HepG2 (cell line): ENCODE results near the gene DYRK1B.

Experiments used
- ZNF790 ChIP-seq: sonication (generic); formaldehyde crosslinking; IDR thresholded peaks from 2 replicates; pipeline ENCODE4 v1.8.0; 2022; ENCODE audit warnings: missing genetic modification reagents, mild to moderate bottlenecking, borderline replicate concordance
- TF ChIP-seq, protein P1 (sequence below): sonication (generic); formaldehyde crosslinking; IDR thresholded peaks from one replicate; pipeline ENCODE4 v1.5.1; 2020; ENCODE audit warnings: mild to moderate bottlenecking, missing genetic modification reagents; ENCODE audit errors: not compliant biosample characterization
- TF ChIP-seq, protein P2 (sequence below): sonication (generic); formaldehyde crosslinking; IDR thresholded peaks from 2 replicates; pipeline ENCODE4 v1.5.0; 2020; ENCODE audit warnings: mild to moderate bottlenecking, missing genetic modification reagents, moderate library complexity

DNA sequence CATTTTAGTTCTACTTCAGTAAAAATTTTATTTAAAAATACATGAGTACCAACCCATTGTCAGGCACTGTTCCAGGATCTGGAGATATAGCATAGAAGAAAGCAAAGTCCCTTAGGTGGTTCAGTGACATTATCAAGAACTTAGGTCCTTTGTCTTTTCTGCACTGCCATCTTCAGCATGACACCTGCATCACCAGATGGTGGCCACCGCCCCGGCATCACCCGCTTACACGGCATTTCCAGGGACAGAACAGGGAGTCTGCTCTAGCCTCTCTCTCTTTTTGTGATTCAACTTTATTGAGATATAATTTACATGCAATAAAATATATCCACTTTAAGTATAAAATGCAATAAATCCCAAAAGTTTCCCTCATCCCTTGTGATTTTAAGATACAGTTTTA lies 23.5 kb downstream of the DYRK1B start:
- TF ChIP-seq, protein P1, sequence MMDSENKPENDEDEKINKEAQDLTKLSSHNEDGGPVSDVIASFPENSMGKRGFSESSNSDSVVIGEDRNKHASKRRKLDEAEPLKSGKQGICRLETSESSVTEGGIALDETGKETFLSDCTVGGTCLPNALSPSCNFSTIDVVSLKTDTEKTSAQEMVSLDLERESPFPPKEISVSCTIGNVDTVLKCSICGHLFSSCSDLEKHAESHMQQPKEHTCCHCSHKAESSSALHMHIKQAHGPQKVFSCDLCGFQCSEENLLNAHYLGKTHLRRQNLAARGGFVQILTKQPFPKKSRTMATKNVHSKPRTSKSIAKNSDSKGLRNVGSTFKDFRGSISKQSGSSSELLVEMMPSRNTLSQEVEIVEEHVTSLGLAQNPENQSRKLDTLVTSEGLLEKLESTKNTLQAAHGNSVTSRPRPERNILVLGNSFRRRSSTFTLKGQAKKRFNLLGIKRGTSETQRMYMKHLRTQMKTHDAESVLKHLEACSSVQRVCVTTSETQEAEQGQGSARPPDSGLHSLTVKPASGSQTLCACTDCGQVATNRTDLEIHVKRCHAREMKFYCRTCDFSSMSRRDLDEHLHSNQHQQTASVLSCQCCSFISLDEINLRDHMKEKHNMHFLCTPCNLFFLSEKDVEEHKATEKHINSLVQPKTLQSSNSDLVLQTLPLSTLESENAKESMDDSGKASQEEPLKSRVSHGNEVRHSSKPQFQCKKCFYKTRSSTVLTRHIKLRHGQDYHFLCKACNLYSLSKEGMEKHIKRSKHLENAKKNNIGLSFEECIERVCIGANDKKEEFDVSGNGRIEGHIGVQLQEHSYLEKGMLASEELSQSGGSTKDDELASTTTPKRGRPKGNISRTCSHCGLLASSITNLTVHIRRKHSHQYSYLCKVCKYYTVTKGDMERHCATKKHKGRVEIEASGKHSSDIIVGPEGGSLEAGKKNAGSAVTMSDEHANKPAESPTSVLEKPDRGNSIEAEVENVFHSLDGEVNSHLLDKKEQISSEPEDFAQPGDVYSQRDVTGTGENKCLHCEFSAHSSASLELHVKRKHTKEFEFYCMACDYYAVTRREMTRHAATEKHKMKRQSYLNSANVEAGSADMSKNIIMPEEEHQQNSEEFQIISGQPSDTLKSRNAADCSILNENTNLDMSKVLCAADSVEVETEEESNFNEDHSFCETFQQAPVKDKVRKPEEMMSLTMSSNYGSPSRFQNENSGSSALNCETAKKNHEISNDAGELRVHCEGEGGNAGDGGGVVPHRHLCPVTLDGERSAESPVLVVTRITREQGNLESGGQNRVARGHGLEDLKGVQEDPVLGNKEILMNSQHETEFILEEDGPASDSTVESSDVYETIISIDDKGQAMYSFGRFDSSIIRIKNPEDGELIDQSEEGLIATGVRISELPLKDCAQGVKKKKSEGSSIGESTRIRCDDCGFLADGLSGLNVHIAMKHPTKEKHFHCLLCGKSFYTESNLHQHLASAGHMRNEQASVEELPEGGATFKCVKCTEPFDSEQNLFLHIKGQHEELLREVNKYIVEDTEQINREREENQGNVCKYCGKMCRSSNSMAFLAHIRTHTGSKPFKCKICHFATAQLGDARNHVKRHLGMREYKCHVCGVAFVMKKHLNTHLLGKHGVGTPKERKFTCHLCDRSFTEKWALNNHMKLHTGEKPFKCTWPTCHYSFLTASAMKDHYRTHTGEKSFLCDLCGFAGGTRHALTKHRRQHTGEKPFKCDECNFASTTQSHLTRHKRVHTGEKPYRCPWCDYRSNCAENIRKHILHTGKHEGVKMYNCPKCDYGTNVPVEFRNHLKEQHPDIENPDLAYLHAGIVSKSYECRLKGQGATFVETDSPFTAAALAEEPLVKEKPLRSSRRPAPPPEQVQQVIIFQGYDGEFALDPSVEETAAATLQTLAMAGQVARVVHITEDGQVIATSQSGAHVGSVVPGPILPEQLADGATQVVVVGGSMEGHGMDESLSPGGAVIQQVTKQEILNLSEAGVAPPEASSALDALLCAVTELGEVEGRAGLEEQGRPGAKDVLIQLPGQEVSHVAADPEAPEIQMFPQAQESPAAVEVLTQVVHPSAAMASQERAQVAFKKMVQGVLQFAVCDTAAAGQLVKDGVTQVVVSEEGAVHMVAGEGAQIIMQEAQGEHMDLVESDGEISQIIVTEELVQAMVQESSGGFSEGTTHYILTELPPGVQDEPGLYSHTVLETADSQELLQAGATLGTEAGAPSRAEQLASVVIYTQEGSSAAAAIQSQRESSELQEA (CRISPR knock-in tag) = no peak
- TF ChIP-seq, protein P2, sequence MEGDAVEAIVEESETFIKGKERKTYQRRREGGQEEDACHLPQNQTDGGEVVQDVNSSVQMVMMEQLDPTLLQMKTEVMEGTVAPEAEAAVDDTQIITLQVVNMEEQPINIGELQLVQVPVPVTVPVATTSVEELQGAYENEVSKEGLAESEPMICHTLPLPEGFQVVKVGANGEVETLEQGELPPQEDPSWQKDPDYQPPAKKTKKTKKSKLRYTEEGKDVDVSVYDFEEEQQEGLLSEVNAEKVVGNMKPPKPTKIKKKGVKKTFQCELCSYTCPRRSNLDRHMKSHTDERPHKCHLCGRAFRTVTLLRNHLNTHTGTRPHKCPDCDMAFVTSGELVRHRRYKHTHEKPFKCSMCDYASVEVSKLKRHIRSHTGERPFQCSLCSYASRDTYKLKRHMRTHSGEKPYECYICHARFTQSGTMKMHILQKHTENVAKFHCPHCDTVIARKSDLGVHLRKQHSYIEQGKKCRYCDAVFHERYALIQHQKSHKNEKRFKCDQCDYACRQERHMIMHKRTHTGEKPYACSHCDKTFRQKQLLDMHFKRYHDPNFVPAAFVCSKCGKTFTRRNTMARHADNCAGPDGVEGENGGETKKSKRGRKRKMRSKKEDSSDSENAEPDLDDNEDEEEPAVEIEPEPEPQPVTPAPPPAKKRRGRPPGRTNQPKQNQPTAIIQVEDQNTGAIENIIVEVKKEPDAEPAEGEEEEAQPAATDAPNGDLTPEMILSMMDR = no peak
- TF ChIP-seq ZNF790 = no peak
